ENCODE data around the gene OR10T2. TPM values are rescaled to one million over a fixed set of nuclear protein-coding genes. Genes with fewer than 3 reads are reported as not detected.

OR10T2 gene
- total RNA-seq: not detected in 2 replicates

GRCh38 chr1:158398818-158399514 is at the start of gene OR10T2:
Gene OR10T2, minus strand, starts transcription at chr1:158399466. Its CDS starts 0 bp downstream, at chr1:158399466.

GRCh38 chr1:158426137-158426536 is 26.9 kb upstream of the OR10T2 start, which contains the start of gene OR10K2:
Gene OR10K2, minus strand, starts transcription at chr1:158426237. Its CDS starts 5,371 bp downstream, at chr1:158420866.

GRCh38 chr1:158353303-158354075 is 45.8 kb downstream of the OR10T2 start, which contains the start of gene CD1E:
Gene CD1E, plus strand, starts transcription at chr1:158353894. Its CDS starts 95 bp downstream, at chr1:158353989.

Other genes starting within 250 kb of the OR10T2 start
- 0.11 and 0.25 TPM in 2 replicates for gene CD1D, start 218.6 kb downstream of the OR10T2 start, total RNA-seq
- not detected in 2 replicates for gene CD1A, start 145.0 kb downstream of the OR10T2 start, total RNA-seq
- gene CD1C, start 109.5 kb downstream of the OR10T2 start, total RNA-seq: 0.12 TPM in 1 of 2 replicates, not detected in the other
- gene CD1B, start 67.9 kb downstream of the OR10T2 start, total RNA-seq: not detected in 2 replicates
- gene CD1E, start 45.6 kb downstream of the OR10T2 start, total RNA-seq: not detected in 2 replicates
- gene OR10K2, start 26.8 kb upstream of the OR10T2 start, total RNA-seq: not detected in 2 replicates
- gene OR10K1, start 62.4 kb upstream of the OR10T2 start, total RNA-seq: not detected in 2 replicates
- gene OR10R2, start 72.8 kb upstream of the OR10T2 start, total RNA-seq: not detected in 2 replicates
- not detected in 2 replicates for gene OR6Y1, start 154.9 kb upstream of the OR10T2 start, total RNA-seq
- not detected in 2 replicates for gene OR6P1, start 171.1 kb upstream of the OR10T2 start, total RNA-seq
- not detected in 2 replicates for gene OR10X1, start 180.4 kb upstream of the OR10T2 start, total RNA-seq
- gene OR10Z1, start 205.8 kb upstream of the OR10T2 start, total RNA-seq: under 0.01 and 0.22 TPM in 2 replicates